HL-60 (cell line): ENCODE measurements around the gene C9orf72.

Experiments used
- DNase-seq, 2 experiments: peaks; one replicate each; pipeline ENCODE4 v3.0.0-alpha.2; 2010 to 2020; ENCODE audit warnings: low read depth in 1 of 2, low spot score in 1 of 2
- H3K27ac ChIP-seq: fragments of 250-450 bp; sonication (Bioruptor Pico); replicated peaks from 2 replicates; pipeline ENCODE4 v1.5.1; 2020; ENCODE audit warnings: mild to moderate bottlenecking, moderate library complexity
- H3K27me3 ChIP-seq: fragments of 250-450 bp; sonication (Bioruptor Pico); 2 replicates; pipeline ENCODE4 v1.5.1; 2021; ENCODE audit warnings: mild to moderate bottlenecking, moderate library complexity; ENCODE audit not compliant: insufficient read depth, poor library complexity, severe bottlenecking
- H3K4me3 ChIP-seq: replicated peaks from 2 replicates; pipeline ENCODE4 v1.5.1; 2011; ENCODE audit warnings: mild to moderate bottlenecking, control low read depth, low read length; ENCODE audit not compliant: insufficient read depth
- GABPA ChIP-seq: IDR thresholded peaks from 2 replicates; pipeline ENCODE4 v1.6.1; 2012; ENCODE audit warnings: low read depth
- POLR2AphosphoS5 ChIP-seq: IDR thresholded peaks from 2 replicates; pipeline ENCODE4 v1.6.1; 2012; ENCODE audit warnings: low read depth
- SPI1 ChIP-seq: IDR thresholded peaks from 2 replicates; pipeline ENCODE4 v1.6.1; 2012; ENCODE audit warnings: low read depth, mild to moderate bottlenecking, borderline replicate concordance
- TF ChIP-seq, protein P1 (sequence below): IDR thresholded peaks from 2 replicates; pipeline ENCODE4 v1.6.1; 2012; ENCODE audit warnings: low read depth; ENCODE audit not compliant: insufficient replicate concordance
- TF ChIP-seq, protein P2 (sequence below): IDR thresholded peaks from one replicate; pipeline ENCODE4 v1.5.1; 2011; ENCODE audit warnings: low read length, control low read depth, inconsistent platforms; ENCODE audit not compliant: insufficient read depth

Gene C9orf72

DNA sequence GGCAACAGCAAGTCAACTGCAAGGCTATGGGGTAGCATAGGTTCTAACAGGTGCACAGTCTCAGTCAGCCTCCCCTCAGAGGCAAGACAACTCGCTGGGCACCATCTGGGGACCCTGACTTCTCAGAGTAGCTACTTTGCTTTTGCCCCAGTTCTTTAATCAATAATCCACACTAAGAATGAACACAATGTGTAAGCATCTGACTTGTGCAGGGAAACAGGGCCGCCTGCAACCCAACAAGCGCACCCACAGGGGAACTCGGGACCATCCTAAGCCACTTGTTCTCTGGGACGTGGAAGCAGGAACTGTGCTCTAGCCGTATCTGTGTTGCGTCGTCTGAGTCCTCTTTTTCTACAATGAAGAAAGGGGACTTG is 45.6 kb downstream of the C9orf72 start:
- TF ChIP-seq POLR2AphosphoS5 (no peak), SPI1 (no peak), GABPA (no peak)
- TF ChIP-seq, protein P1, sequence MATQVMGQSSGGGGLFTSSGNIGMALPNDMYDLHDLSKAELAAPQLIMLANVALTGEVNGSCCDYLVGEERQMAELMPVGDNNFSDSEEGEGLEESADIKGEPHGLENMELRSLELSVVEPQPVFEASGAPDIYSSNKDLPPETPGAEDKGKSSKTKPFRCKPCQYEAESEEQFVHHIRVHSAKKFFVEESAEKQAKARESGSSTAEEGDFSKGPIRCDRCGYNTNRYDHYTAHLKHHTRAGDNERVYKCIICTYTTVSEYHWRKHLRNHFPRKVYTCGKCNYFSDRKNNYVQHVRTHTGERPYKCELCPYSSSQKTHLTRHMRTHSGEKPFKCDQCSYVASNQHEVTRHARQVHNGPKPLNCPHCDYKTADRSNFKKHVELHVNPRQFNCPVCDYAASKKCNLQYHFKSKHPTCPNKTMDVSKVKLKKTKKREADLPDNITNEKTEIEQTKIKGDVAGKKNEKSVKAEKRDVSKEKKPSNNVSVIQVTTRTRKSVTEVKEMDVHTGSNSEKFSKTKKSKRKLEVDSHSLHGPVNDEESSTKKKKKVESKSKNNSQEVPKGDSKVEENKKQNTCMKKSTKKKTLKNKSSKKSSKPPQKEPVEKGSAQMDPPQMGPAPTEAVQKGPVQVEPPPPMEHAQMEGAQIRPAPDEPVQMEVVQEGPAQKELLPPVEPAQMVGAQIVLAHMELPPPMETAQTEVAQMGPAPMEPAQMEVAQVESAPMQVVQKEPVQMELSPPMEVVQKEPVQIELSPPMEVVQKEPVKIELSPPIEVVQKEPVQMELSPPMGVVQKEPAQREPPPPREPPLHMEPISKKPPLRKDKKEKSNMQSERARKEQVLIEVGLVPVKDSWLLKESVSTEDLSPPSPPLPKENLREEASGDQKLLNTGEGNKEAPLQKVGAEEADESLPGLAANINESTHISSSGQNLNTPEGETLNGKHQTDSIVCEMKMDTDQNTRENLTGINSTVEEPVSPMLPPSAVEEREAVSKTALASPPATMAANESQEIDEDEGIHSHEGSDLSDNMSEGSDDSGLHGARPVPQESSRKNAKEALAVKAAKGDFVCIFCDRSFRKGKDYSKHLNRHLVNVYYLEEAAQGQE, result no peak
- TF ChIP-seq, protein P2, sequence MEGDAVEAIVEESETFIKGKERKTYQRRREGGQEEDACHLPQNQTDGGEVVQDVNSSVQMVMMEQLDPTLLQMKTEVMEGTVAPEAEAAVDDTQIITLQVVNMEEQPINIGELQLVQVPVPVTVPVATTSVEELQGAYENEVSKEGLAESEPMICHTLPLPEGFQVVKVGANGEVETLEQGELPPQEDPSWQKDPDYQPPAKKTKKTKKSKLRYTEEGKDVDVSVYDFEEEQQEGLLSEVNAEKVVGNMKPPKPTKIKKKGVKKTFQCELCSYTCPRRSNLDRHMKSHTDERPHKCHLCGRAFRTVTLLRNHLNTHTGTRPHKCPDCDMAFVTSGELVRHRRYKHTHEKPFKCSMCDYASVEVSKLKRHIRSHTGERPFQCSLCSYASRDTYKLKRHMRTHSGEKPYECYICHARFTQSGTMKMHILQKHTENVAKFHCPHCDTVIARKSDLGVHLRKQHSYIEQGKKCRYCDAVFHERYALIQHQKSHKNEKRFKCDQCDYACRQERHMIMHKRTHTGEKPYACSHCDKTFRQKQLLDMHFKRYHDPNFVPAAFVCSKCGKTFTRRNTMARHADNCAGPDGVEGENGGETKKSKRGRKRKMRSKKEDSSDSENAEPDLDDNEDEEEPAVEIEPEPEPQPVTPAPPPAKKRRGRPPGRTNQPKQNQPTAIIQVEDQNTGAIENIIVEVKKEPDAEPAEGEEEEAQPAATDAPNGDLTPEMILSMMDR, result no peak
- H3K27ac ChIP-seq, result no peak overlapping the region
- no peak overlapping the region for H3K4me3 ChIP-seq

DNA sequence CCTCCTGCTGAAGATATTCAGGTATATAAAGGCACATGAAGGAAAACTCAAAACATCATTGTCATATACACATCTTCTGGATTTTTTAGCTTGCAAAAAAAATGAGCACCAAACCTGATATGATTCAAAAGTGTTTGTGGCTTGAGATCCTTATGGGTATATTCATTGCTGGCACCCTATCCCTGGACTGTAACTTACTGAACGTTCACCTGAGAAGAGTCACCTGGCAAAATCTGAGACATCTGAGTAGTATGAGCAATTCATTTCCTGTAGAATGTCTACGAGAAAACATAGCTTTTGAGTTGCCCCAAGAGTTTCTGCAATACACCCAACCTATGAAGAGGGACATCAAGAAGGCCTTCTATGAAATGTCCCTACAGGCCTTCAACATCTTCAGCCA is 49.0 kb downstream of the C9orf72 start, which contains the start of gene IFNK:
Gene IFNK (plus strand): TSS at position 55 of the 400 bp plus-strand sequence. CDS start 47 bp downstream, at position 102.
- H3K27me3 ChIP-seq, result no peaks in the 10 kb centered on the region
- H3K4me3 ChIP-seq, result no peak within 1 kb of the TSS
- no peak for DNase-seq
- TF ChIP-seq, protein P1, result no peak
- TF ChIP-seq SPI1 (no peak), POLR2AphosphoS5 (no peak), GABPA (no peak)
- TF ChIP-seq, protein P2, result no peak
- no peak within 1 kb of the TSS for H3K27ac ChIP-seq

More for the DNA sequence above, 45.6 kb downstream of the C9orf72 start:
- H3K27me3 ChIP-seq, result no peaks in the 10 kb centered on the region
- DNase-seq, result no peak

DNA sequence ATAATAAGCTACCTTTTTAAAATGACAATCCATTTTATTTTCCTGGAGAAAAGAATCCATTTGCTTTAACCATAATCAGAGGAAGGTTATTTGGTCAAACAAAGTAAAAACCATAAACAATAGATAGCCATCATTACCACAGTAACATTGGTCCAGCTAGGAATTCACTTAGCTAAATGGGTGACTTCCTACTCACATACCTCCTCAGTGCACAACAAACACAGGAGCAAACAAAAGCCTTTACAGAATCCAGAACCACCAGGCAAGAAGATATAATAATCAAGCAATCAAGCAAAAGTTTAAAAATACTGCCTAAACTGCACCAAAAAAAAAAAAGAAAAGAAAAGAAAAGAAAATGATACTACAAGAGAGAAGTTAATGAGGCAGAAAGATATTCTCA is 50.1 kb downstream of the C9orf72 start:
- Histone ChIP-seq H3K4me3 (no peak overlapping the region), H3K27me3 (no peaks in the 10 kb centered on the region), H3K27ac (no peak overlapping the region)
- no peak for DNase-seq
- TF ChIP-seq SPI1, result no peak
- TF ChIP-seq, protein P2, result no peak
- TF ChIP-seq, protein P1, result no peak
- TF ChIP-seq GABPA, result no peak
- no peak for TF ChIP-seq POLR2AphosphoS5
